GM12864 (cell line): Measurements from ENCODE around the gene TSEN2.
"Not testable (repeated sequence)": the region's sequence is repeated elsewhere in the genome, so short reads cannot be mapped to it uniquely, and the experiment has no call there.

Experiments
- DNase-seq: peaks from one replicate; pipeline ENCODE4 v3.0.0-alpha.2; 2011; ENCODE audit warnings: low read depth
- H3K4me3 ChIP-seq: 2 replicates; pipeline ENCODE4 v1.5.1; 2011; ENCODE audit warnings: mild to moderate bottlenecking, low read depth, low read length, control low read depth
- TF ChIP-seq, protein P1 (sequence below): IDR thresholded peaks from 2 replicates; pipeline ENCODE4 v1.5.1; 2011; ENCODE audit warnings: low read depth, mild to moderate bottlenecking, moderate library complexity, low read length, control low read depth, inconsistent platforms; ENCODE audit errors: missing control alignments

The TSEN2 gene

DNA sequence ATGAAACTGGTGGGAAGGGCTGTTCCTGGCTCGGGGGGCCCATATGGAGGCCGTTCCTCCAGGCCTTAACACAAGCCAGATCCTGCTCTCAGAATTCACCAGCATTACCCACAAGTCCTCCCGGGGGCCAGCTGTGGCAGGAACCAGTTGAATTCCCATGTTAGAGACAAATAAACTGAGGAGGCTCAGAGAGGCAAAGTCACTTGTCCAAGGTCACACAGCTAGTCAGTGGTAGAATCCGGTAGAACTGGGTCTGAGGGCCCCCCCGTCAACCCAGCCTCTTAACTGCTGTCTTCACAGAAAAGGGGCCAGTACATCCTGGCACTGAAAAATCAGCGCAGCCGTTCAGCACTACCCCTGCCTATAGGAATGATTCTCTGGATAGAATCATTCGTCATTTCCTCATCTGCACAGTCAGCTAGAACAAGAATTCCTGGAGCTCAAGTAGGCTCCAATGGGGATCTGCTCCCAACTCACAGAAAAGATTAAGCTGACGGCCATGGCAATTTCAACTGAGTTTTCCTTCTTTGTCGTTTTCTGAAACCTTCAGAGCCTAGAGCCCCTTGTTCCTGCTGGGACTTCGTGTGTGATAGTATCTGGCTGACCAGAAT lies 12.2 kb upstream of the TSEN2 start:
- no peak for DNase-seq
- TF ChIP-seq, protein P1, sequence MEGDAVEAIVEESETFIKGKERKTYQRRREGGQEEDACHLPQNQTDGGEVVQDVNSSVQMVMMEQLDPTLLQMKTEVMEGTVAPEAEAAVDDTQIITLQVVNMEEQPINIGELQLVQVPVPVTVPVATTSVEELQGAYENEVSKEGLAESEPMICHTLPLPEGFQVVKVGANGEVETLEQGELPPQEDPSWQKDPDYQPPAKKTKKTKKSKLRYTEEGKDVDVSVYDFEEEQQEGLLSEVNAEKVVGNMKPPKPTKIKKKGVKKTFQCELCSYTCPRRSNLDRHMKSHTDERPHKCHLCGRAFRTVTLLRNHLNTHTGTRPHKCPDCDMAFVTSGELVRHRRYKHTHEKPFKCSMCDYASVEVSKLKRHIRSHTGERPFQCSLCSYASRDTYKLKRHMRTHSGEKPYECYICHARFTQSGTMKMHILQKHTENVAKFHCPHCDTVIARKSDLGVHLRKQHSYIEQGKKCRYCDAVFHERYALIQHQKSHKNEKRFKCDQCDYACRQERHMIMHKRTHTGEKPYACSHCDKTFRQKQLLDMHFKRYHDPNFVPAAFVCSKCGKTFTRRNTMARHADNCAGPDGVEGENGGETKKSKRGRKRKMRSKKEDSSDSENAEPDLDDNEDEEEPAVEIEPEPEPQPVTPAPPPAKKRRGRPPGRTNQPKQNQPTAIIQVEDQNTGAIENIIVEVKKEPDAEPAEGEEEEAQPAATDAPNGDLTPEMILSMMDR, result no peak
- no peak overlapping the region for H3K4me3 ChIP-seq

DNA sequence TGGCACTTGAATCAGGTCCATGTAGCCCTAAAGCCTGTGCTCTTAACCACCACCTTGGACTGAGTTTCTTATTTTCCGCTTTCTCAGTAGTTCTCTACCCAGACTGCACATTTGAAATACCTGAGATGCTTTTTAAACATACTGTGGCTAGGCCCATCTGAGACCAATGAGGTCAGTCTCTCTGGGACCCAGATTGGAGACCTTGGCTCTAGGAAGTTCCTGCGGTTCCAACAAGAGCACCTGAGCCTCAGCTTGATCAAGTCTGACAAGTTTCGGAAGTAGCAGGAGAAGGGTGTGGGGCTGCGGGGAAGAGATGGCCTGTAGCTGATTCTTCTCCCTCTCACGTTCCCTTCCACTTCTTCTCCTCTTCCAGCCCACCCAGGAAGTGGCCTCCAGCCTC lies 11.5 kb upstream of the TSEN2 start:
- H3K4me3 ChIP-seq, result no peak overlapping the region
- no peak for DNase-seq
- TF ChIP-seq, protein P1, result no peak

GRCh38 chr3:12473511-12473910 lies 10.8 kb upstream of the TSEN2 start:
- no peak overlapping the region for H3K4me3 ChIP-seq
- TF ChIP-seq, protein P1, result no peak
- no peak for DNase-seq

DNA sequence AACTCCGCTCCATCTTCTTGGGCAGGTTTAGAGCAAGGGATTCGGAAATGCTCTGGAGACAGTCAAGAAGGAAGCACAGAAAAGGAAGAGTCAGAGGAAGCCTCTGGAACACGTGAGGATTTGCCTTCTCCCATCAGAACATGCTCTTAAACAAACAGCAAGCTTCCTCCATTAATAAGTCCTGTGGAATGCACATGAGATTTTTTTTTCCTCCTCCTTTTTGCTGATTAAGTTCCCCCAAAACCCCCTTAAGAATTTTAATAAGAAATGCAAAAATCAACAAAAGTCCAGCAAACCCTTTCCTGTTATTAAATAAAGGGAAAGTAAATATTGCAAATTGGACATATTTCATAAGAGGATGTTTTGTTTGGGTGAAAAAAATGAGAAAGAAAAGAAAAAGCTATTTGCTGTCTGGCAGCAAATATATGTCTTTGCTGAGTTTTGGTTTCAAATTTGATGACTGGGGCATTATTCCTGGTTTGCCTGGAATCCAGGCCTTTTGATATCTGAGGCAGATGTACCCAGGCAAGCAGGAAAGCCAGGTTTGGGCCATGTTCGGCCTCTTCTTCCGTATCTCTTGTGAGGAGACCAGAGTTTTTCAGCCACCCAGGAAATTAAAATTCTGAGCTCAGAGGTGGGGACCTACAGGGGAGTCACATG lies 7.9 kb upstream of the TSEN2 start:
- TF ChIP-seq, protein P1, result no peak
- DNase-seq, result no peak

GRCh38 chr3:12477256-12477655 lies 7.0 kb upstream of the TSEN2 start:
- no peak for DNase-seq
- H3K4me3 ChIP-seq, result no peak overlapping the region
- TF ChIP-seq, protein P1, result no peak

More for the DNA sequence above, 7.9 kb upstream of the TSEN2 start:
- H3K4me3 ChIP-seq, result no peak overlapping the region

DNA sequence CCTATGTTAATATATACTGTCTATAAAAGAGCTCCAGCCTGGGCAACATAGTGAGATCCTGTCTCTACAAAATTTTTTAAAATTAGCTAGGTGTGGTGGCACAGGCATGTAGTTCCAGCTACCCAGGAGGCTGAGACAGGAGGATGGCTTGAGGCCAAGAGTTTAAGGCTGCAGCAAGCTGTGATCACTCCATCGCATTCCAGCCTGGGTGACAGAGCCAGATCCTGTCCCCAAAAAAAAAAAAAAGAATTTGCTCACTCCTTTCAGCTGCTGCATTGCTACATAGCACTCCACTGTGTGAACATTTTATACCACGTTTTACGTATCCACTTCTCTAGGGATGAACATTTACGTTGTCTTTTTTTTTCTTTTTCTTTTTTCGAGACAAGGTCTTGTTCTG lies 6.0 kb upstream of the TSEN2 start:
- DNase-seq, result no peak
- TF ChIP-seq, protein P1, result no peak
- H3K4me3 ChIP-seq, result no peak overlapping the region

- DNase-seq, H3K4me3 ChIP-seq: not testable (repeated sequence)
Measured at GRCh38 chr3:12479198-12479597, 5.1 kb upstream of the TSEN2 start.
